Smooth muscle cell (in vitro differentiated cells): ENCODE results near the gene USH1C. TPM values are rescaled to one million over a fixed set of nuclear protein-coding genes. Genes with fewer than 3 reads are reported as not detected.

Experiments
- DNase-seq: peaks from one replicate; lab custom pipeline; 2025; ENCODE audit not compliant: unreplicated experiment; lab: John Stamatoyannopoulos, UW
- H2AFZ ChIP-seq: fragments of 200-600 bp; sonication (generic); 2 replicates; pipeline ENCODE4 v1.6.0; 2016; ENCODE audit warnings: antibody characterized with exemption, low read depth, mild to moderate bottlenecking
- H3F3A ChIP-seq: fragments of 200-600 bp; sonication (generic); 2 replicates; pipeline ENCODE4 v1.6.0; 2017; ENCODE audit warnings: antibody characterized with exemption, low read depth
- H3K27ac ChIP-seq: fragments of 200-600 bp; sonication (generic); 2 replicates; pipeline ENCODE4 v1.5.1; 2016; ENCODE audit warnings: low read depth, mild to moderate bottlenecking
- H3K27me3 ChIP-seq: fragments of 200-600 bp; sonication (generic); 2 replicates; pipeline ENCODE4 v1.6.1; 2016; ENCODE audit warnings: low read depth, mild to moderate bottlenecking
- H3K36me3 ChIP-seq: fragments of 200-600 bp; sonication (generic); 2 replicates; pipeline ENCODE4 v1.5.1; 2016; ENCODE audit warnings: low read depth
- H3K4me1 ChIP-seq: fragments of 200-600 bp; sonication (generic); 2 replicates; pipeline ENCODE4 v1.5.1; 2016; ENCODE audit warnings: low read depth
- H3K4me2 ChIP-seq: fragments of 200-600 bp; sonication (generic); 2 replicates; pipeline ENCODE4 v1.6.0; 2016; ENCODE audit warnings: mild to moderate bottlenecking
- H3K4me3 ChIP-seq: fragments of 200-600 bp; sonication (generic); 2 replicates; pipeline ENCODE4 v1.5.1; 2016; ENCODE audit warnings: mild to moderate bottlenecking
- H3K79me2 ChIP-seq: fragments of 200-600 bp; sonication (generic); 2 replicates; pipeline ENCODE4 v1.6.0; 2016; ENCODE audit warnings: low read depth, mild to moderate bottlenecking
- H3K9ac ChIP-seq: fragments of 200-600 bp; sonication (generic); 2 replicates; pipeline ENCODE4 v1.6.0; 2016; ENCODE audit warnings: low read depth
- H3K9me3 ChIP-seq: fragments of 200-600 bp; sonication (generic); replicated peaks from 2 replicates; pipeline ENCODE4 v1.5.1; 2016; ENCODE audit warnings: low read depth
- H4K20me1 ChIP-seq: fragments of 200-600 bp; sonication (generic); 2 replicates; pipeline ENCODE4 v1.6.0; 2016; ENCODE audit warnings: low read depth
- WGBS: methylation state at CpG from one replicate; pipeline ENCODE4 v1.1.7; 2016; ENCODE audit warnings: low lambda C conversion rate; 5-methylcytosine and 5-hydroxymethylcytosine counted together
- polyA plus RNA-seq: library from polyadenylated mRNA; unstranded; fragments of >200 nt; fragmentation: Nextera tagmentation; extraction: Ambion mirVana; gene quantifications from 2 replicates; pipeline ENCODE4 v1.2.1, GENCODE V29; 2016
- total RNA-seq: library from RNA; depleted of rRNA; stranded (reverse); fragments of >200 nt; gene quantifications from 2 replicates; pipeline ENCODE4 v1.2.3, GENCODE V29; 2014
- TF ChIP-seq, protein P1 (sequence below): fragments of 200-600 bp; sonication (generic); IDR thresholded peaks from 2 replicates; pipeline ENCODE4 v1.5.1; 2017; ENCODE audit warnings: borderline replicate concordance, mild to moderate bottlenecking, antibody characterized with exemption; ENCODE audit not compliant: insufficient read depth, poor library complexity, severe bottlenecking

The USH1C gene
- total and polyA plus RNA-seq, 2 experiments from 2014 or later: not detected

DNA sequence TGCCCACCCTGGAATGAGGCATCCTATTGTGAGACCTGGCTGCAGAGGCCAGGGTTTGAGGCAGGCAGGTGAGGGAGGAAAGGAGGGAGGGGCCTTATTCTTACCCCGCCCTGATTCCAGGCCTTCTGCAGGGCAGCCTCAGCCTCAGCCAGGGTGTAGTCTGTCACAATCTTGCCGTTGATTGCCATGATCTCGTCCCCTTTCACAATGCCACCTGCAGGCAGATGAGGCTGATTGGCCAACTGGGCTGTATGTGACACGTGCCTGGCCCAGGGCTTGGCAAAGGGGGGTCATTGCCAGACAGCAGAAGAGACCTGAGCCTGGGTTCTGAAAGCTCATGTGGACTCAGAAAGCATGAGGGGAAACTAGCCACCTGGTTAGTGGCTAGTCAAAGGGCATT lies 46.2 kb downstream of the USH1C start:
- Histone ChIP-seq H3K4me3 (no peak overlapping the region), H3K79me2 (no peaks in the 10 kb centered on the region), H3K27ac (no peak overlapping the region), H3K4me1 (no peaks in the 10 kb centered on the region), H3K27me3 (peaks cover 40% of the 10 kb centered on the region), H4K20me1 (no peaks in the 10 kb centered on the region), H3K36me3 (no peaks in the 10 kb centered on the region), H2AFZ (no peak overlapping the region), H3K9ac (no peak overlapping the region), H3K9me3 (no peaks in the 10 kb centered on the region), H3K4me2 (no peak overlapping the region), H3F3A (no peaks in the 10 kb centered on the region)
- TF ChIP-seq, protein P1, sequence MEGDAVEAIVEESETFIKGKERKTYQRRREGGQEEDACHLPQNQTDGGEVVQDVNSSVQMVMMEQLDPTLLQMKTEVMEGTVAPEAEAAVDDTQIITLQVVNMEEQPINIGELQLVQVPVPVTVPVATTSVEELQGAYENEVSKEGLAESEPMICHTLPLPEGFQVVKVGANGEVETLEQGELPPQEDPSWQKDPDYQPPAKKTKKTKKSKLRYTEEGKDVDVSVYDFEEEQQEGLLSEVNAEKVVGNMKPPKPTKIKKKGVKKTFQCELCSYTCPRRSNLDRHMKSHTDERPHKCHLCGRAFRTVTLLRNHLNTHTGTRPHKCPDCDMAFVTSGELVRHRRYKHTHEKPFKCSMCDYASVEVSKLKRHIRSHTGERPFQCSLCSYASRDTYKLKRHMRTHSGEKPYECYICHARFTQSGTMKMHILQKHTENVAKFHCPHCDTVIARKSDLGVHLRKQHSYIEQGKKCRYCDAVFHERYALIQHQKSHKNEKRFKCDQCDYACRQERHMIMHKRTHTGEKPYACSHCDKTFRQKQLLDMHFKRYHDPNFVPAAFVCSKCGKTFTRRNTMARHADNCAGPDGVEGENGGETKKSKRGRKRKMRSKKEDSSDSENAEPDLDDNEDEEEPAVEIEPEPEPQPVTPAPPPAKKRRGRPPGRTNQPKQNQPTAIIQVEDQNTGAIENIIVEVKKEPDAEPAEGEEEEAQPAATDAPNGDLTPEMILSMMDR: no peak
- no peak for DNase-seq
- WGBS: 64% methylated on average over 4 of the region's 4 CpGs

DNA sequence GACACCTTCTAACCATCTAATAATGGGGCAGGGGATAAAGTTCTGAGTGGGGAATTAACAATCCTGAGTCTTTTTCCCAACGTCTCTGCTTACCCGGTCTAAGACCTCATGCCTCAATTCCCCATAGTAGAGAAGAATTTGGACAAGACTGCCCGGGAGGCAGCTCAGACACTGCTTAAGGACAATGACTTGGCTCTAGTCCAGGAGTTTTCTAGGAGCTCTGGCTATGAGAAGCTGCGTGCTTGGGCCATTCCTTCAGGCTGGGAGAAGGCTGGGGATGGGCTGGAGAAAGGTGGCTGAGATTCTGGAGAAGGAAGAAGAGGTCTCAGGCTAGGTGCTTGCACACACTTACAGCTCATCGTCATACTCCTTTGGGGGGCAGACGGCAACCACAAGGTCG lies 47.8 kb downstream of the USH1C start:
- Histone ChIP-seq H3K4me3 (no peak overlapping the region), H3K27me3 (peaks cover 40% of the 10 kb centered on the region), H2AFZ (no peak overlapping the region), H3K9ac (no peak overlapping the region), H3K27ac (no peak overlapping the region), H3K4me2 (no peak overlapping the region), H3K36me3 (no peaks in the 10 kb centered on the region), H3F3A (no peaks in the 10 kb centered on the region), H3K4me1 (no peaks in the 10 kb centered on the region), H4K20me1 (no peaks in the 10 kb centered on the region), H3K9me3 (no peaks in the 10 kb centered on the region), H3K79me2 (no peaks in the 10 kb centered on the region)
- TF ChIP-seq, protein P1: no peak
- DNase-seq: no peak
- 80% methylated on average over 7 of the region's 7 CpGs for WGBS

DNA sequence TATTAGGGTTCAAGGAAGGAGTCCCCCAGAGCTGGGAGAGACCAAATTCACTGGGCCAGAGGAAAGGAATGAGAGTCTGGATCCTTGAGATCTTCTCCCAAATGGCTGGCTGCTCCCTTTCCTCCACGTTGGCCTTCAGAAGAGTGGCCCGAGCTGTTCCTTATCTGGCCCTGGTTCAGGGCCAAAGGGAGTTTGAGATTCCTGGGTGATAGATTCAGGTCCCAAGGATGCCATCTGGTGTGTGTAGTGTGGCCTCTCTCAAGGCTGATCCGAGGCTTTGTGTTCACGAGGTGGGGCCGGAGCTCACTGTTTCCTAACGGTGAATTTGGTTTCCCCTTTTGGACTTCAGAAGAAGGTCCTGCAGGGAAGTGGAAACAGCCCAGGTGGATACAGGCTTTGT lies 50.2 kb downstream of the USH1C start:
- Histone ChIP-seq H3K9ac (no peak overlapping the region), H3K36me3 (no peaks in the 10 kb centered on the region), H3F3A (no peaks in the 10 kb centered on the region), H2AFZ (no peak overlapping the region), H3K9me3 (no peaks in the 10 kb centered on the region), H3K79me2 (no peaks in the 10 kb centered on the region), H3K4me2 (no peak overlapping the region), H3K27ac (no peak overlapping the region), H3K4me1 (no peaks in the 10 kb centered on the region), H4K20me1 (no peaks in the 10 kb centered on the region), H3K4me3 (no peak overlapping the region), H3K27me3 (peaks cover 37% of the 10 kb centered on the region)
- WGBS: 86% methylated on average over 6 of the region's 6 CpGs
- TF ChIP-seq, protein P1: no peak
- no peak for DNase-seq

DNA sequence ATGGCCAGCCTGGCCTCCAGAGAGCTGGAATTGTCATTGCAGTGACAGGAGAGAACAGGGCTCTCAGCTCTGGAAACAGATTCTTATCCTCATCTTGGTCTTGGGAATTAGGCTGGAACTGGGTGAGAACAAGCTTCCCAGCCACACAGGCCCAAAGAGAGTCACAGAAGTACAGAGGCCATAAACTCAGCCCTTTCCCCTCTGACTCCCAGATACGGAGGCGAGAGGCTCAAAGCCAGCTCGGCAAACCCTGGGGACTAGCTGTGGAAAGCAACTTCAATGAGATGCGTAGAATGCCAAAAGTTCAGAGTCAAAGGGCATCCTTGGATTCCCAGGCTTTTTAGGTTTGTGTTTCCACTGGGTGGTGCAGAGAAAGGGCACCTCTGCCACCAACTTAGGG lies 53.3 kb downstream of the USH1C start:
- TF ChIP-seq, protein P1: no peak
- Histone ChIP-seq H3K4me3 (no peak overlapping the region), H3K4me2 (no peak overlapping the region), H3K79me2 (no peaks in the 10 kb centered on the region), H4K20me1 (no peaks in the 10 kb centered on the region), H3K9ac (no peak overlapping the region), H3K4me1 (no peaks in the 10 kb centered on the region), H2AFZ (no peak overlapping the region), H3K36me3 (no peaks in the 10 kb centered on the region), H3K27me3 (peaks cover 33% of the 10 kb centered on the region), H3F3A (no peaks in the 10 kb centered on the region), H3K27ac (no peak overlapping the region), H3K9me3 (no peaks in the 10 kb centered on the region)
- WGBS: 95% methylated on average over 4 of the region's 4 CpGs
- DNase-seq: no peak
